Osteocyte (in vitro differentiated cells): ENCODE results near the gene ALAS1. TPM values are rescaled to one million over a fixed set of nuclear protein-coding genes. Genes with fewer than 3 reads are reported as not detected.

Experiments used
- DNase-seq: peaks from one replicate; pipeline ENCODE4 v3.0.0; 2021; ENCODE audit warnings: mixed read lengths; ENCODE audit not compliant: unreplicated experiment; ENCODE audit errors: extremely low spot score
- H3K27ac Mint-ChIP-seq: one replicate; pipeline ENCODE4 v1.8.0; 2021; ENCODE audit warnings: mild to moderate bottlenecking, mixed read lengths; ENCODE audit not compliant: unreplicated experiment
- H3K27me3 Mint-ChIP-seq: one replicate; pipeline ENCODE4 v1.8.0; 2021; ENCODE audit warnings: mixed read lengths; ENCODE audit not compliant: unreplicated experiment
- H3K36me3 Mint-ChIP-seq: one replicate; pipeline ENCODE4 v1.8.0; 2021; ENCODE audit warnings: mixed read lengths; ENCODE audit not compliant: unreplicated experiment
- H3K4me1 Mint-ChIP-seq: one replicate; pipeline ENCODE4 v1.8.0; 2021; ENCODE audit warnings: mixed read lengths; ENCODE audit not compliant: unreplicated experiment
- H3K4me3 Mint-ChIP-seq: one replicate; pipeline ENCODE4 v1.8.0; 2021; ENCODE audit warnings: mild to moderate bottlenecking, moderate library complexity, mixed read lengths; ENCODE audit not compliant: unreplicated experiment
- H3K9me3 Mint-ChIP-seq: one replicate; pipeline ENCODE4 v1.8.0; 2021; ENCODE audit warnings: mixed read lengths; ENCODE audit not compliant: unreplicated experiment
- CTCF ChIP-seq: fragments of 200-600 bp; sonication (generic); IDR thresholded peaks from 2 replicates; pipeline ENCODE4 v1.5.0; 2021; ENCODE audit warnings: antibody characterized with exemption, mild to moderate bottlenecking, moderate library complexity
- total RNA-seq: library from RNA; stranded (reverse); gene quantifications from 2 replicates; pipeline ENCODE4 v1.2.1, GENCODE V29; 2021

Gene ALAS1
- total RNA-seq, 1 donor from 2014 or later: 36.2 TPM

GRCh38 chr3:52259035-52259434 is 61.1 kb downstream of the ALAS1 start:
- no peak overlapping the region for H3K27ac Mint-ChIP-seq
- H3K4me1 Mint-ChIP-seq: no peaks in the 10 kb centered on the region
- no peaks in the 10 kb centered on the region for H3K27me3 Mint-ChIP-seq
- no peak overlapping the region for H3K4me3 Mint-ChIP-seq
- H3K36me3 Mint-ChIP-seq: peaks cover 67% of the 10 kb centered on the region
- no peak for DNase-seq
- no peaks in the 10 kb centered on the region for H3K9me3 Mint-ChIP-seq
- no peak for TF ChIP-seq CTCF

- no peak for DNase-seq
- Mint-ChIP-seq H3K36me3 (peaks cover 70% of the 10 kb centered on the region), H3K27me3 (no peaks in the 10 kb centered on the region), H3K9me3 (no peaks in the 10 kb centered on the region), H3K27ac (no peak overlapping the region), H3K4me3 (no peak overlapping the region), H3K4me1 (no peaks in the 10 kb centered on the region)
- no peak for TF ChIP-seq CTCF
Measured at GRCh38 chr3:52259448-52259847, 61.5 kb downstream of the ALAS1 start.

GRCh38 chr3:52262447-52262846 is 64.5 kb downstream of the ALAS1 start:
- no peak for DNase-seq
- H3K36me3 Mint-ChIP-seq: peaks cover 69% of the 10 kb centered on the region
- H3K27ac Mint-ChIP-seq: no peak overlapping the region
- H3K9me3 Mint-ChIP-seq: no peaks in the 10 kb centered on the region
- H3K4me1 Mint-ChIP-seq: no peaks in the 10 kb centered on the region
- H3K4me3 Mint-ChIP-seq: no peak overlapping the region
- no peak for TF ChIP-seq CTCF
- no peaks in the 10 kb centered on the region for H3K27me3 Mint-ChIP-seq

Other genes with a start within 250 kb of the ALAS1 start
- gene GPR62, start 242.8 kb upstream of the ALAS1 start, total RNA-seq: not detected in 2 replicates
- gene PCBP4, start 230.7 kb upstream of the ALAS1 start, total RNA-seq: 47.5 and 50.8 TPM in 2 replicates
- 42.7 and 45.2 TPM in 2 replicates for gene ABHD14B, start 224.1 kb upstream of the ALAS1 start, total RNA-seq
- 12.2 and 14.6 TPM in 2 replicates for gene ABHD14A, start 223.1 kb upstream of the ALAS1 start, total RNA-seq
- 31.0 and 40.1 TPM in 2 replicates for gene ACY1, start 214.6 kb upstream of the ALAS1 start, total RNA-seq
- gene RPL29, start 202.3 kb upstream of the ALAS1 start, total RNA-seq: 881 and 957 TPM in 2 replicates
- gene DUSP7, start 141.6 kb upstream of the ALAS1 start, total RNA-seq: 19.4 and 21.2 TPM in 2 replicates
- gene POC1A, start 43.7 kb upstream of the ALAS1 start, total RNA-seq: 4.9 and 5.1 TPM in 2 replicates
- not detected in 2 replicates for gene TLR9, start 27.5 kb downstream of the ALAS1 start, total RNA-seq
- 55.8 and 58.6 TPM in 2 replicates for gene TWF2, start 41.0 kb downstream of the ALAS1 start, total RNA-seq
- 16.4 and 16.9 TPM in 2 replicates for gene PPM1M, start 47.6 kb downstream of the ALAS1 start, total RNA-seq
- 76.7 and 82.1 TPM in 2 replicates for gene WDR82, start 80.5 kb downstream of the ALAS1 start, total RNA-seq
- gene GLYCTK, start 89.7 kb downstream of the ALAS1 start, total RNA-seq: 11.0 and 11.9 TPM in 2 replicates
- gene DNAH1, start 118.2 kb downstream of the ALAS1 start, total RNA-seq: 9.4 and 9.7 TPM in 2 replicates
- 108 and 112 TPM in 2 replicates for gene BAP1, start 211.8 kb downstream of the ALAS1 start, total RNA-seq
- gene PHF7, start 212.5 kb downstream of the ALAS1 start, total RNA-seq: 6.5 and 7.8 TPM in 2 replicates
- gene SEMA3G, start 246.9 kb downstream of the ALAS1 start, total RNA-seq: not detected in 2 replicates